ENCODE data around the gene SLIT3. TPM values are rescaled to one million over a fixed set of nuclear protein-coding genes. Genes with fewer than 3 reads are reported as not detected.
A peak's percentile ranks its signal among the peaks of the same experiment; 100 is the strongest.

SLIT3 gene
- polyA plus RNA-seq, 1 of the 3 experiments (the other 2 are of a cell fraction) = 119 TPM

DNA sequence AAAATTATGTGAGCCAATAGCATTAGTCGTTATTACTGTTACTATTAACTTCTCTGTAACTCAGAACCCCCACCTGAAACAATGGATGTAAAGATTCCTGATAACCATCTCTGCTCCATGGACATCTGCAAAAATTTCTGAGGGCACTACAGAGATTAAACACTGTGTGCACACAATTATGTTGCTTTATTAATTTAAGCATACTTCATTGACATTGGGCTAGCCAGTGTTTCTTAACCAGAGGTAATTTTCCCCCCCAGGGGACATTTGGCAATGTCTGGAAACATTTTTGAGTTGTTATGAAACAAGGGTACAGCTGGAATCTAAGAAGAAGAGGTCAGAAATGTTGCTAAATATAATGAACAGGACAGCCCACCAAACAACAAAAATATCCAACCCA lies 19.3 kb downstream of the SLIT3 start:
- ChIA-PET POLR2A (interaction anchor here (0.9 kb wide), 1 partner anchor 623 kb away, joined by 3 read pairs; no protein-coding TSS in a partner anchor), CTCF (interaction anchor here (1.7 kb wide), 1 partner anchor 20 kb away, joined by 4 read pairs; no protein-coding TSS in a partner anchor)
- peak; percentile 36 for DNase-seq
- Histone ChIP-seq H4K20me1 (ENCODE audit: insufficient read depth) (no peaks in the 10 kb centered on the region; the same call in 1 of the 2 replicates), H3K4me3 (ENCODE audit: low read depth in 2 of 2, low read length in 1 of 2) (no peak overlapping the region), H3K79me2 (ENCODE audit: insufficient read depth) (peaks cover 21% of the 10 kb centered on the region), H3F3A (replicated peaks; ENCODE audit: insufficient read depth) (no peaks in the 10 kb centered on the region), H3K27me3 (ENCODE audit: insufficient read depth) (no peaks in the 10 kb centered on the region), H3K9me2 (no peaks in the 10 kb centered on the region), H3K9me3 (no peaks in the 10 kb centered on the region), H3K27ac (ENCODE audit: low read depth in 2 of 2, low read length in 1 of 2) (peak overlapping the region in 1 of 2 experiments; percentile 55; a peak in 1 of 4 replicates), H3K36me3 (replicated peaks in 1 of 2; ENCODE audit: control insufficient read depth in 1 of 2, insufficient read depth in 2 of 2, low read length in 1 of 2) (peaks cover 8 to 50% of the 10 kb centered on the region in 2 experiments), H3K4me1 (ENCODE audit: control insufficient read depth in 1 of 2, insufficient read depth in 2 of 2, low read depth in 1 of 2, low read length in 1 of 2) (peaks cover 0 to 29% of the 10 kb centered on the region in 2 experiments; a peak in 2 of 4 replicates), H2AFZ (ENCODE audit: low read depth) (no peak overlapping the region), H3K4me2 (no peak overlapping the region), H3K9ac (no peak overlapping the region)
- TF ChIP-seq RCOR1 (IDR thresholded peaks at IDR 0.05; ENCODE audit: low read length) (peak; percentile 92), GATA2 (CRISPR knock-in tag; IDR thresholded peaks at IDR 0.05) (peak; percentile 79), EP300 (IDR thresholded peaks at IDR 0.05; ENCODE audit: borderline replicate concordance in 1 of 2, low read depth in 1 of 2, low read length in 1 of 2) (peak in 1 of 2 experiments; percentile 90; a peak in 2 of 4 replicates), FOXJ3 (CRISPR knock-in tag; IDR thresholded peaks at IDR 0.05) (peak; percentile 51; the same call in 1 of the 2 replicates), MEF2A (IDR thresholded peaks at IDR 0.05; ENCODE audit: borderline replicate concordance, low read depth) (no peak), CHD2 (IDR thresholded peaks at IDR 0.05; ENCODE audit: low read length, partially characterized antibody) (peak; percentile 51)
- 65% methylated on average over 1 of the region's 1 CpG for WGBS (ENCODE audit: low lambda C conversion rate)

DNA sequence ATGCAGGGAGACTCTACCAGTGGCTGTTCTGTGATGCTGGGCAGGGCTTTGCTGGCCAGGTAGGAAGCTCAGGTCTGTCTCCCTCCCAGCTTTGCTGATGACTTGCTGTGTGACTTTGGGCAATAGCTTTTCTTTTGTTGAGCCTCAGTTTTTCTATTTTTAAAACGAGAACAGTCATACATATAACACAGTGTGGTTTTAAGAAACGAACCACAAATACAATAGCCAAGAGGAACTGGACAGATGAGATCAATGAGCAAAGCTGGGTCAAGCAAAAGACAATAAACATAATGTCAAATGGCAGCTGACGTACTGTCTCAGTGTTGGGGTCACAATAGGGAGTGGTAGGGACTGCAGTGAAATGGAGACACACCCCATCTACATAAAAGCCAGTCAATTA lies 20.2 kb downstream of the SLIT3 start:
- ChIA-PET POLR2A (interaction anchor here (0.9 kb wide), 2 partner anchors 20 to 622 kb away, joined by 3 read pairs; no protein-coding TSS in a partner anchor), CTCF (interaction anchor here (0.7 to 2.3 kb wide), 8 partner anchors 8 to 268 kb away, joined by 3 to 10 read pairs (median 4); no protein-coding TSS in a partner anchor)
- H3K9me3 ChIP-seq = no peaks in the 10 kb centered on the region
- TF ChIP-seq FOSL2 (IDR thresholded peaks at IDR 0.05; ENCODE audit: borderline replicate concordance, low read depth) = no peak
- no peak for TF ChIP-seq RXRA (IDR thresholded peaks at IDR 0.05; ENCODE audit: borderline replicate concordance, low read depth)
- no peak for TF ChIP-seq GABPA (IDR thresholded peaks at IDR 0.05; ENCODE audit: low read depth)
- TF ChIP-seq, protein P1, sequence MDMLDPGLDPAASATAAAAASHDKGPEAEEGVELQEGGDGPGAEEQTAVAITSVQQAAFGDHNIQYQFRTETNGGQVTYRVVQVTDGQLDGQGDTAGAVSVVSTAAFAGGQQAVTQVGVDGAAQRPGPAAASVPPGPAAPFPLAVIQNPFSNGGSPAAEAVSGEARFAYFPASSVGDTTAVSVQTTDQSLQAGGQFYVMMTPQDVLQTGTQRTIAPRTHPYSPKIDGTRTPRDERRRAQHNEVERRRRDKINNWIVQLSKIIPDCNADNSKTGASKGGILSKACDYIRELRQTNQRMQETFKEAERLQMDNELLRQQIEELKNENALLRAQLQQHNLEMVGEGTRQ (IDR thresholded peaks at IDR 0.05; ENCODE audit: borderline replicate concordance, low read depth, low read length) = no peak
- no peak for TF ChIP-seq GATA2 (CRISPR knock-in tag; IDR thresholded peaks at IDR 0.05)
- TF ChIP-seq POLR2AphosphoS5 (IDR thresholded peaks at IDR 0.05; ENCODE audit: low read depth, low read length) = no peak
- no peak for TF ChIP-seq EZH2phosphoT487 (IDR thresholded peaks at IDR 0.05; ENCODE audit: borderline replicate concordance, low read depth)
- TF ChIP-seq ELF1 (IDR thresholded peaks at IDR 0.05) = no peak
- TF ChIP-seq, protein P2, sequence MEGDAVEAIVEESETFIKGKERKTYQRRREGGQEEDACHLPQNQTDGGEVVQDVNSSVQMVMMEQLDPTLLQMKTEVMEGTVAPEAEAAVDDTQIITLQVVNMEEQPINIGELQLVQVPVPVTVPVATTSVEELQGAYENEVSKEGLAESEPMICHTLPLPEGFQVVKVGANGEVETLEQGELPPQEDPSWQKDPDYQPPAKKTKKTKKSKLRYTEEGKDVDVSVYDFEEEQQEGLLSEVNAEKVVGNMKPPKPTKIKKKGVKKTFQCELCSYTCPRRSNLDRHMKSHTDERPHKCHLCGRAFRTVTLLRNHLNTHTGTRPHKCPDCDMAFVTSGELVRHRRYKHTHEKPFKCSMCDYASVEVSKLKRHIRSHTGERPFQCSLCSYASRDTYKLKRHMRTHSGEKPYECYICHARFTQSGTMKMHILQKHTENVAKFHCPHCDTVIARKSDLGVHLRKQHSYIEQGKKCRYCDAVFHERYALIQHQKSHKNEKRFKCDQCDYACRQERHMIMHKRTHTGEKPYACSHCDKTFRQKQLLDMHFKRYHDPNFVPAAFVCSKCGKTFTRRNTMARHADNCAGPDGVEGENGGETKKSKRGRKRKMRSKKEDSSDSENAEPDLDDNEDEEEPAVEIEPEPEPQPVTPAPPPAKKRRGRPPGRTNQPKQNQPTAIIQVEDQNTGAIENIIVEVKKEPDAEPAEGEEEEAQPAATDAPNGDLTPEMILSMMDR (IDR thresholded peaks at IDR 0.05) = no peak
- TF ChIP-seq TAF1 (IDR thresholded peaks at IDR 0.05; ENCODE audit: borderline replicate concordance, low read depth, low read length) = no peak
- no peak for TF ChIP-seq MXI1 (IDR thresholded peaks at IDR 0.05; ENCODE audit: low read depth, low read length)
- TF ChIP-seq, protein P3, sequence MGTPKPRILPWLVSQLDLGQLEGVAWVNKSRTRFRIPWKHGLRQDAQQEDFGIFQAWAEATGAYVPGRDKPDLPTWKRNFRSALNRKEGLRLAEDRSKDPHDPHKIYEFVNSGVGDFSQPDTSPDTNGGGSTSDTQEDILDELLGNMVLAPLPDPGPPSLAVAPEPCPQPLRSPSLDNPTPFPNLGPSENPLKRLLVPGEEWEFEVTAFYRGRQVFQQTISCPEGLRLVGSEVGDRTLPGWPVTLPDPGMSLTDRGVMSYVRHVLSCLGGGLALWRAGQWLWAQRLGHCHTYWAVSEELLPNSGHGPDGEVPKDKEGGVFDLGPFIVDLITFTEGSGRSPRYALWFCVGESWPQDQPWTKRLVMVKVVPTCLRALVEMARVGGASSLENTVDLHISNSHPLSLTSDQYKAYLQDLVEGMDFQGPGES (IDR thresholded peaks at IDR 0.05; ENCODE audit: low read depth, low read length) = no peak
- no peak for TF ChIP-seq RAD21 (IDR thresholded peaks at IDR 0.05; ENCODE audit: low read length)
- peaks cover 17 to 57% of the 10 kb centered on the region in 2 experiments for H3K36me3 ChIP-seq (replicated peaks in 1 of 2; ENCODE audit: control insufficient read depth in 1 of 2, insufficient read depth in 2 of 2, low read length in 1 of 2)
- no peak overlapping the region for H2AFZ ChIP-seq (ENCODE audit: low read depth)
- peaks cover 0 to 29% of the 10 kb centered on the region in 2 experiments; a peak in 2 of 4 replicates for H3K4me1 ChIP-seq (ENCODE audit: control insufficient read depth in 1 of 2, insufficient read depth in 2 of 2, low read depth in 1 of 2, low read length in 1 of 2)
- no peaks in the 10 kb centered on the region for H3F3A ChIP-seq (replicated peaks; ENCODE audit: insufficient read depth)
- no peak for DNase-seq
- H3K9ac ChIP-seq = no peak overlapping the region
- H3K27ac ChIP-seq (ENCODE audit: low read depth in 2 of 2, low read length in 1 of 2) = peak overlapping the region in 1 of 2 experiments; percentile 44; a peak in 1 of 4 replicates
- no peak overlapping the region for H3K4me3 ChIP-seq (ENCODE audit: low read depth in 2 of 2, low read length in 1 of 2)
- 92% methylated on average over 3 of the region's 3 CpGs for WGBS (ENCODE audit: low lambda C conversion rate)
- H4K20me1 ChIP-seq (ENCODE audit: insufficient read depth) = no peaks in the 10 kb centered on the region; the same call in 1 of the 2 replicates
- no peaks in the 10 kb centered on the region for H3K27me3 ChIP-seq (ENCODE audit: insufficient read depth)
- no peak overlapping the region for H3K4me2 ChIP-seq
- peaks cover 20% of the 10 kb centered on the region for H3K79me2 ChIP-seq (ENCODE audit: insufficient read depth)
- no peaks in the 10 kb centered on the region for H3K9me2 ChIP-seq

Data from SK-N-SH (cell line).